ENCODE results near the gene KLF13. TPM values are rescaled to one million over a fixed set of nuclear protein-coding genes. Genes with fewer than 3 reads are reported as not detected.

Gene KLF13
- total RNA-seq, 1 donor from 2014 or later = 44.6 TPM

GRCh38 chr15:31362886-31363285 is 36.3 kb downstream of the KLF13 start:
- no peaks in the 10 kb centered on the region for H3K27me3 Mint-ChIP-seq (ENCODE audit: low read depth)
- no peak overlapping the region for H3K4me3 Mint-ChIP-seq
- H3K36me3 Mint-ChIP-seq (ENCODE audit: low read depth) = no peaks in the 10 kb centered on the region
- no peak for DNase-seq (ENCODE audit: low read depth, low spot score)
- H3K9me3 Mint-ChIP-seq = no peaks in the 10 kb centered on the region
- no peak overlapping the region for H3K27ac Mint-ChIP-seq (ENCODE audit: unreplicated experiment)
- TF ChIP-seq, protein P1, sequence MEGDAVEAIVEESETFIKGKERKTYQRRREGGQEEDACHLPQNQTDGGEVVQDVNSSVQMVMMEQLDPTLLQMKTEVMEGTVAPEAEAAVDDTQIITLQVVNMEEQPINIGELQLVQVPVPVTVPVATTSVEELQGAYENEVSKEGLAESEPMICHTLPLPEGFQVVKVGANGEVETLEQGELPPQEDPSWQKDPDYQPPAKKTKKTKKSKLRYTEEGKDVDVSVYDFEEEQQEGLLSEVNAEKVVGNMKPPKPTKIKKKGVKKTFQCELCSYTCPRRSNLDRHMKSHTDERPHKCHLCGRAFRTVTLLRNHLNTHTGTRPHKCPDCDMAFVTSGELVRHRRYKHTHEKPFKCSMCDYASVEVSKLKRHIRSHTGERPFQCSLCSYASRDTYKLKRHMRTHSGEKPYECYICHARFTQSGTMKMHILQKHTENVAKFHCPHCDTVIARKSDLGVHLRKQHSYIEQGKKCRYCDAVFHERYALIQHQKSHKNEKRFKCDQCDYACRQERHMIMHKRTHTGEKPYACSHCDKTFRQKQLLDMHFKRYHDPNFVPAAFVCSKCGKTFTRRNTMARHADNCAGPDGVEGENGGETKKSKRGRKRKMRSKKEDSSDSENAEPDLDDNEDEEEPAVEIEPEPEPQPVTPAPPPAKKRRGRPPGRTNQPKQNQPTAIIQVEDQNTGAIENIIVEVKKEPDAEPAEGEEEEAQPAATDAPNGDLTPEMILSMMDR (conservative IDR thresholded peaks at IDR 0.05) = no peak
- peaks cover 39% of the 10 kb centered on the region for H3K4me1 Mint-ChIP-seq

DNA sequence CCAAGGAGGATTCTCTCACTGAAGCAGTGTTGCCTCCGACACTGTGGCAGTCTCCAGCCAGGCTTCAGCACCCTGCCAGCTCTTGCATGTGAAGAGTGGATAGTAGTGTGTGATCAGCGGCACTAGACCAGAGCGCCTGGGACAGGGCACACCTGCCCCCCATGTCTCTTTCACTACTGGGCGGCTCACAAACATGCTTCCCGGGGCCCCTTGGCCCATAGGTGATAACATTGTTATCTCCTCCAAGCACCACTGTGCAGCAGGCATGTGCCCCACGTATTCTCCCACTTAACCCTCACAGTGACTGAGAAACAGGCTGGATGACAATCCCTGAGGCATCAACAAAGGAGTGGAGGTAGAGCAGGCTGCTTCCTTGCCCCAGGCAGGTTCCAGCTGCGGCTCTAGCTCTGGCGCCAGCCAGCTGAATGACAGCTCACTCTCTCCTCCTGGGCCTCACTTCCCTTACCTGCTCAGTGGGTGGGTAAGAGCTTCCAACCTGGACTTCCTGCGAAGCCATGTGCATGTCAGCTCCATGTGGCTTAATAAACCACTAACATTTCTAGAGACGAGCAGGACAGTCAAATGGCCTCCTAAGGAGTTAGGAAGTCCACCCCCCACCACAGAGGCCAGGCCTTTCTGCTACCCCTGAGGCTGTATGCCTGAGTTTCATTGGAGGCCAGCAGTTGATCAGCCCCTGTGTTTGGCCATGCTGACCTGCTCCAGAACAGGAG is 37.8 kb downstream of the KLF13 start:
- Mint-ChIP-seq H3K27ac (ENCODE audit: unreplicated experiment) (peak overlapping the region; percentile 89), H3K36me3 (ENCODE audit: low read depth) (peaks cover 4% of the 10 kb centered on the region), H3K27me3 (ENCODE audit: low read depth) (no peaks in the 10 kb centered on the region), H3K4me1 (peaks cover 37% of the 10 kb centered on the region), H3K4me3 (no peak overlapping the region), H3K9me3 (no peaks in the 10 kb centered on the region)
- TF ChIP-seq, protein P1 (conservative IDR thresholded peaks at IDR 0.05) = no peak
- DNase-seq (ENCODE audit: low read depth, low spot score) = no peak

- Mint-ChIP-seq H3K4me1 (peaks cover 41% of the 10 kb centered on the region), H3K27ac (ENCODE audit: unreplicated experiment) (peak overlapping the region; percentile 89), H3K4me3 (no peak overlapping the region), H3K9me3 (no peaks in the 10 kb centered on the region), H3K36me3 (ENCODE audit: low read depth) (peaks cover 9% of the 10 kb centered on the region), H3K27me3 (ENCODE audit: low read depth) (no peaks in the 10 kb centered on the region)
- TF ChIP-seq, protein P1 (conservative IDR thresholded peaks at IDR 0.05) = no peak
- DNase-seq (ENCODE audit: low read depth, low spot score) = no peak
These were observed 38.5 kb downstream of the KLF13 start for GRCh38 chr15:31365032-31365654.

DNA sequence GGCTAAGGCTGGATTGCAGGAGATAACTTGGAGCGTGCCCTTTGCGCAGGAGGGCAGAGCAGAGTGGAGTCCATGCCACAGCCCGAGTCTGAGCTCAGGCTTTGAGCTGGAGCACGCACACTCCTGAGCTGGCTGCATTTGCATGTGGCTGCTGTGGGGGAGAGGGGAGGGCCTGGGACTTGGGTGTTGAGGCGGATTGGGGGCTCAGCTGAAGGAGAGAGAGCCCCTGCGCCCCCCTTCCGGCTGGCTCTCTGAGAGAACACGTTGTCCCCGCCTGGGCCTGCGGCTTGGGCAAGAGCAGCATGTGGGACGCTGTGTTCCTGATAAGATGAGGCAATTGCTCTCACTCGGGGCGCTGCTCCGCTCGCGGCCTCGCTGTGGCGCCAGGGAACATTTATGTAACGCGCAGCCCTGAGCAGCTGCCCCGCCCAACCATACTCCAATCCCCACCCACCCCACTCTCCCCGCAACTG is 39.1 kb downstream of the KLF13 start:
- TF ChIP-seq, protein P1 (conservative IDR thresholded peaks at IDR 0.05) = peak; percentile 46
- H3K36me3 Mint-ChIP-seq (ENCODE audit: low read depth) = peaks cover 9% of the 10 kb centered on the region
- no peaks in the 10 kb centered on the region for H3K27me3 Mint-ChIP-seq (ENCODE audit: low read depth)
- no peaks in the 10 kb centered on the region for H3K9me3 Mint-ChIP-seq
- H3K4me3 Mint-ChIP-seq = peak overlapping the region; percentile 61
- peak; percentile 35 for DNase-seq (ENCODE audit: low read depth, low spot score)
- peaks cover 41% of the 10 kb centered on the region for H3K4me1 Mint-ChIP-seq
- peak overlapping the region; percentile 50 for H3K27ac Mint-ChIP-seq (ENCODE audit: unreplicated experiment)

GRCh38 chr15:31366169-31366734 is 39.6 kb downstream of the KLF13 start:
- Mint-ChIP-seq H3K9me3 (no peaks in the 10 kb centered on the region), H3K4me3 (no peak overlapping the region), H3K36me3 (ENCODE audit: low read depth) (peaks cover 9% of the 10 kb centered on the region), H3K27me3 (ENCODE audit: low read depth) (no peaks in the 10 kb centered on the region), H3K4me1 (peaks cover 38% of the 10 kb centered on the region), H3K27ac (ENCODE audit: unreplicated experiment) (no peak overlapping the region)
- TF ChIP-seq, protein P1 (conservative IDR thresholded peaks at IDR 0.05) = no peak
- no peak for DNase-seq (ENCODE audit: low read depth, low spot score)

All from neural crest cell (in vitro differentiated cells).